NCI-H2196 (cell line): ENCODE results near the gene DCTN1.
"Not testable (repeated sequence)": the region's sequence is repeated elsewhere in the genome, so short reads cannot be mapped to it uniquely, and the experiment has no call there.

Experiments
- DNase-seq: peaks from one replicate; lab custom pipeline; 2025; ENCODE audit not compliant: unreplicated experiment; lab: John Stamatoyannopoulos, UW

The DCTN1 gene

DNA sequence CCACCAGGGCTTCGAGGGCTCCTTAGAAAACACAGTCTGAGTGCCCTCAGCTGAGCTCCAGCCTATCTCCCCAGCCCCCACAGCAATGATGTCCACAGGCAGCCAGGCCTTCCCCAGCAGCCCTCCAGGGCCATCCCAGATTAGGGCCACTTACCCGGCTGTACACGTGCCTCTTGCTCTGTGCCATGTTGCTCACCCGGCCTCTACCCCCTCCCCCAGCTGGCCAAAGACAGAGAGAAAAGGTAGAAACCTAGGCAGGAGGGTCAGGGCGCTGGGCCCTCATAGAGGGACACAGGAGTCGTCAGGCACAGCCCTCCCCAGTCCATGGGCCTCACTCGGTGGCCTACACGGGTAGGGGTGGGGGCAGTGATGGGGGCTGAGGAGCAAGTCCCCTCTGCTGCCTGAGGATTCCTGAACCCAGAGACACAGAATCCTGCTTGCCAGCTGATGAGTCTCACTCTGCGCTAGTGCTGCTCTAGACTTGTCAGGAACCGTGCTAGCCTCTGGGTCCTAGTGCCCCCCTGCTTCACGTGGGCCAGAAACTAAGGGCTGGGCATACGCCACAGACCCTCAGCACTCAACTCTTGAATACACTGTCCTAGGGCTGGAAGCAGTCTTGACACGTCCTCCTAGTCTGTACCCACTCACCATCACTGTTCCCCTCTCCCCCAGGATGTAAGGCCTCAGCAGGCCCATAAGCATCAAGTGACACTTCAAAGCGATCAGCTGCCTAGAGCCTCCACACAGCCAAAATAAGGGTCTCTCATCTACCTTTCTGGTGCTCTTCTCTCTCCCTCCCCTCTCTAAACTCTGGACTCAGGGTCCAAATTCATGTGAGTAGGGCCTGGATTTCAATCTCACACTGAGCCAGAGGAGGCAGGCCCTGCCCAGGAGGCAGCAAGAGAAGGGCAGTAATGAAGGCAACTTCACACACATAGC lies at the start of gene DCTN1:
DCTN1 (minus strand) TSS at position 461 of the 939 bp plus-strand sequence; CDS start at position 187, 274 bp downstream.
- peak; percentile 8 for DNase-seq

DNA sequence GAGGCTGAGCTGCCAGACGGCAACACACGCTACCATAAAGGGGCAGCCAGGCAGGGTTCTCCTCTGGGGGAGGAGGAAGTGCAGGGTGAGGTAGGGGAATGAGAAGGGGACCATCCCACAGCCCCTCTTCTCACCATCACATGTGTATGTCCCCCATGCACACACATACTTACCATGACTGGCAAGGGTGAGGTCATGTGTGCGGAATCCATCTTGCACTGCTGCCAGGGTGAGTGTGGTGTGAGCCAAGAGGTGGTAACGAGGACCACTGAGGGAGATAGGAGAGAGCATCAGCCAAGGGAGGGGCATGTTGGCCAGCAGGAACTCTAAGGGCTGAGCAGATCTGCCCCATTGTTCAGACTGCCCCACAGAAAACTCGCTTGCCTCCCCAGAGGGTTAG lies 48.6 kb upstream of the DCTN1 start:
- no peak for DNase-seq

DNA sequence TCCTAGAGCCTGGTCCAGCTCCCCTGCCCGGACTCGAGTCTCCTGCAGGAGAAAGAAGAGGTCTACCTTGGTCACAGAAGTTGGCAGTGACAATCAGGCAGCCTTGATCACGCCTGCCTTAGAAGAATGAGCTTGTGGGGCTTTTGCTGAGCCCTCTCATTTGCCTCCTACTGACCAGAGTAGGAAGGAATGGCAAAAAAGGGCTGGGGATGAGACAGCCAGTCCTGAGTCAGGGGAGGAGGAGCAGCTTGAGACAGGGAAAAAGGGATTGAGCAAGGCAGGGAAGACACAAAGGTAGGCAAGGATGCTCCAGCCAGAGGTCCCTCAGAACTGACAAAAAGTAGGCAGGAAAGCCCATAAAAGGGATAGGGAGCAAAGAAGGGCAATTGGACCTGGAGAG lies 47.4 kb upstream of the DCTN1 start:
- DNase-seq = no peak

DNA sequence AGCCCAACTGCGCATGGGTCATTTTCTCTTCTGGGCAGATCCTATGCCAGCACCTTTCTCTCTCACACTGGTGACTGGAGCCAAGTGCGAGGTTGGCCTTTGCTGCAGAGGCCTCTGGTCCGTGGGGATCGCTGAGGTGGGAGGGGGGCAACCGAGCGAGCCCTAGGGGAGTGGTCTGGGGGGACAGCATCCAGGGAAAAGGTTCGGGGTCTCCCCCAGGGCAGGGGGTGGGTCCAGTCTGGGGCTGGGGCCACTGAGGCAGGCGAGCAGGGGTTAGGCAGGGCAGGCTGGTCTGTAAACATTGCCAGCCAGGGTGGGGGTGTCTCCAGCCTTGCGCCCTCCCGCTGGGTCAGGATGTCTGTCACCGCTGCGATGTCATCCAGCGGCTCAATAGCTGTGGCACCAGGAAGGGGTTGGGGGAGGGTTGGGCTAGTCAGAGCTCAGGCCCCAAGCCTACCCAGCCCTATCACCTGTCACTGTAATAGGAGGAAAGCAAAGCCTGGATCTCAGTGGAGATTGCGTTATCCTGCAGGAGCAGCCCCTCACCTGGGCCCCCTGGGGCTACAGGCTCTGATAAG lies 46.2 kb upstream of the DCTN1 start:
- no peak for DNase-seq

DNA sequence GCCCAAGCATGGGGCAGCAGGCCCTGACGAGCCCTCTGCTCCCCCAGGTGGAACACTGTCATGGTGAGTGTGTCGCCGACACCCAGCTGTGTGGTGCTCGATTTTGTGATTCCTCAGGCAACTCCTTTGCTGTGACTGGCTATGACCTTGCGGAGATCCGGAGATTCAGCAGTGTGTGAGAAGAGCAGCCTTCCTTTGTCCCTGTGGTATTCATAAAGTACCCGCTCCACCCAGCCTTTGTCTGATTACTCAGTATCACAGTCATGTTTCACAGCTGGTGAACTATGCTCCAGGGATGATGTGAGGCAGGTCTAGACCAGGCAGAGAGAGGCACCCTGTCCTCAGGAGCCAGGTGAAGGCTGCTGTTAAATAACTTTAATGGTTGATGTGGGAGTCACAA lies 45.4 kb upstream of the DCTN1 start:
- DNase-seq = no peak

DNA sequence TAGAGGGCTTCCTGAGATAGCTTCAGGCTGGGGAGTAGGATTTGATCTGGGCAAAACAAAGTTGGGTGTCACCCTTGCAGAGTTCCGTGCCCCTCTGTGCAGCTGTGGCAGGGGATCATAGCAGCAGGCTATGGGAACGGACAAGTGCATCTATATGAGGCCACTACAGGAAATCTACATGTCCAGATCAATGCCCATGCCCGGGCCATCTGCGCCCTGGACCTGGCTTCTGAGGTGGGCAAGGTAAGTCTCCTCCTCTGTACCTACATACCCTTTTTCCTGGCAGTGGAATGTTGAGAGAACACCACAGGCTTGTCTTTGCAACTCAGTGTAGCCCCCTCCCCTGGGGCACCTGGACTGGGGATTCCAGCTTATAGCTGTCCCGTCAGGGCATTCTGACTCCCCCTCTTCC lies 44.9 kb upstream of the DCTN1 start:
- DNase-seq = no peak

DNA sequence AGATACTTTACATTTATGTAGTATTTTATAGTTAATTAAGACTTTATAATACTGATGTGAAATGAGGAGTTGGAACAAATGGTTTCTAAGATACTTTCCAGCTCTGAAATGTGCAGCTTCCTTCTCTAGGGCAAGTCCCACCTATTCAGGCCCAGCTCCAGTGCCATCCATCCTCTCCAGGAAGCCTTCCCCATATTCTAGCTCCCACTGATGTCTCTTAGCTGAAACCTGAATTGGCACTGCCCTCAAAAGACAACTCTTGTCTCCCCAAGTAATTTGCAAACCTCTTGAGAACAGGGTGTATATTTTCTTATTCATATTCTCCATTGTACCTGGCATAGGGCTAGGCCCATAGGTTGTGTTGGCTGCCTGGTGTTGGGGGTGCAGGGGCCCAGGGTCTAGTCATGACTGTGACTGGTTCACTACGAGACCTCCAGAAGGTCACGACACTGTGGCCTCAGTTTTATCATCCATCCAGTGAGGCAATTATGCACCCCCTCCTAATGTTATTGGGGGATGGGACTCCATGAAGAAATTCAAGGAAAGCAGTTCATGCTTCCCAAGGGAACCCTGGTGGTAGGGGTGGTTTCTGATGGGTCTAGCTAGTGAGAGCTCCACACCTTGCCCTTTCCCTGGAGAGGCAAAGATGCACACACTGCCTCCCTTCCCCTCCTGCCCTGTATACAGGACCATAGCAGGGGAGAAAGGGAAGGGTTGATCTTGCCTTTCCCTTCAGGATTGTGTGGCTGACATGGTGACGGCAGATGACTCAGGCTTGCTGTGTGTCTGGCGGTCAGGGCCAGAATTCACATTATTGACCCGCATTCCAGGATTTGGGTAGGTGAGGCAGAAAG lies 44.3 kb upstream of the DCTN1 start:
- no peak for DNase-seq

DNA sequence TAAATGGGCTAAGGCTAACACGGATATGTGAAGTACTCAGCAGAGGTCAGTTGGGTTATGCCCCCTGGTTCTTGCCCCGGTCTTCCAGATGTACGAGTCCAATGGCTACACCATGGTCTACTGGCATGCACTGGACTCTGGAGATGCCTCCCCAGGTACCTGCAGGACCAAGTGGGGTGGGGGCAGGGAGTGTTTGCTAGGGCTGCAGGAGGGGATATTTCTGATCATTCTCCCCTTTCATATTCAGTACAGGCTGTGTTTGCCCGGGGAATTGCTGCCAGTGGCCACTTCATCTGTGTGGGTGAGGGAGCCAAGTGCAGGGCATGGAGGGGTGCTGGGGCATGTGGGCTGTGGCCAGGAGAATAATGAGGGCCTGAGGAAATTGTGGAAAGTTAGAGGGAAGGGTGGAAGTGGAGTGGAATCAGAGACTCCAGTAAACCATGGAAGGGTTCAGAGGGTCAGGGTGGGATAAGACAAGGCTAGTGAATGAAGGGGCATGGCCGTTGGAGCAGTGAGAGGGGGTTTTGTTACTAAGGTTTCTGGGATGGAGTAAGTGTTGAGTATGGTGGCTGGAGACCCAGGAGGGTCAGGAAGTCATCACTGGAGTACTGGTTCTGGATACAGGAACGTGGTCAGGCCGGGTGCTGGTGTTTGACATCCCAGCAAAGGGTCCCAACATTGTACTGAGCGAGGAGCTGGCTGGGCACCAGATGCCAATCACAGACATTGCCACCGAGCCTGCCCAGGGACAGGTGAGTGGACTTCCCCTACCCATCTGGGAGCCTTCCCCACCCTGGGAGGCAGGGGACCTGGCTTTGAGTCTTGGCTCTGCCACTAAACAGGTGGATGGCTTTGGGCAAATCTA lies 43.4 kb upstream of the DCTN1 start:
- no peak for DNase-seq

DNA sequence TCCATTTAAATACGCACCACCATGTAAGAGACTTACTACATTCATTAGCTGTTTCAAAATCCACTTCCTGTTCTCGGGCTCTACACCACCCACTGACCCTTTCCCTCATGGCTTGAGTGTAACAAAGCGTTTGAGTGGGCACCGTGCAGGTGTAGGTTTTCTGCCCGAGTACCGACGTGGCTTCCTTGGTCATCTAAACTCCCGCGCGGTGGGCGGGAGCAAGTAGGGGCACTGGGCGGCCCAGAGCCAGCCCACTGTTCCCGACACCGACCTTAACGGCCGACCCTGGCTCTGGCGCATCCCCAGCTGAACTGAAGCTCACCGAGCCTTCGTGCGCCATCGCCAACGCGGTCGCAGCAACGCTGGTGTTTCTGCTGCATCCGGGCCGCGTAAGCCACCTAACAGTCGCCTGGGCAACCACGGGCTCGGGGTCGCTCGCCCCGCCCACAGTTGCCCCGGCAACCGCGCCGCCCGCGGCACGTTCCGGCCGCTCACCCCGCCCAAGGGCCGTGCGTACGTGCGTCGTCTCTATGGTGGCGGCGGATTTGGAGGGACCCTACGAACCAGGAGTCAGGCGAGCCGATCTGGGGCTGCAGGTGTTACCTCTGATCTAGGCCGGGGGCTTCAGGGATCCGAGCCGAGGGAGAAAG lies 41.2 kb upstream of the DCTN1 start, which contains the start of the genes C2orf81 and WDR54:
C2orf81 (minus strand) TSS at position 399 of the 650 bp plus-strand sequence; CDS start at position 340, 59 bp downstream.
WDR54 (plus strand) TSS at position 510 of the 650 bp plus-strand sequence. CDS start 424 bp downstream, outside the sequence.
- DNase-seq = peak; percentile 85

DNA sequence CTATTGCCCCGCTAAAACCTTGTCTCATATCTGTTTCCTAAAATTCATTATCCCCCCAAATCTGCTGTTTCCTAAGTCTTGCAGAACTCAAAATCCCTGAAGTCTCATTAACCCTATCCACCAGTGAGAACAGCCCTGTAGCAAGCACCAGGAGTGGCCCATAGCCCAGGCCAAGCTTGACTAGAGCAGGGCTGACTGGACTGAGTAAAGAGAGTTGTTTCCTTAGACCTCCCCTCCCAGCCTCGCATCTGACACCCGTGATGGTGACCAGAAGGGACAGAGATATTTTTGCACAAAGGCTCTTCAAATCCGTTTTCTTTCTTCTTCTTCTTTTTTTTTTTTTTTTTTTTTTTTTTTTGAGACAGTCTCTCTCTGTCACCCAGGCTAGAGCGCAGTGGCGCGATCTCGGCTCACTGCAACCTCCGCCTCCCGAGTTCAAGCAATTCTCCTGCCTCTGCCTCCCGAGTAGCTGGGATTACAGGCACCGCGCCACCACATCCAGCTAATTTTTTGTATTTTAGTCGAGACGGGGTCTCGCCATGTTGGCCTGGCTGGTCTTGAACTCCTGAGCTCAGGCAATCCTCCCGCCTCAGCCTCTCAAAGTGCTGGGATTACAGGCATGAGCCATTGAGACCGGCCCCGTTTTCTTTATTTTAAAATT lies 40.5 kb upstream of the DCTN1 start:
- not testable (repeated sequence) for DNase-seq

DNA sequence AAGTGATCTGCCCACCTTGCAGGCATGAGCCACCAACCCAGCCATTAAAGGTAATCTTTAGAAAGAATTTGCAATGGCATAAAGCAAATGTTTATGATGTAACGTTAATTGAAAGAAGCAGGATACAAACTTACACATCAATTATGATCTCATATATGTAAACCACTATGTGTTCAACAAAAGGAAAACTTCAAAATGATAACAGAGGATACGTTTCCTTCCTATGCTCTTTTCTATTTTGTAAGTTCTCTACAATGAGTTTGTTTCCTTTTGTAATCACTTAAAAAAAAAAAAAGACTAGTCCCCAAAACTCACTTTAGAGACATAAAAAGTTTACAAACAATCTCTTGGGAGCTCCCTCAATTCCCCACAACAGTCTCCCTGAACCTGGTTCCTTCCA lies 39.9 kb upstream of the DCTN1 start:
- no peak for DNase-seq

DNA sequence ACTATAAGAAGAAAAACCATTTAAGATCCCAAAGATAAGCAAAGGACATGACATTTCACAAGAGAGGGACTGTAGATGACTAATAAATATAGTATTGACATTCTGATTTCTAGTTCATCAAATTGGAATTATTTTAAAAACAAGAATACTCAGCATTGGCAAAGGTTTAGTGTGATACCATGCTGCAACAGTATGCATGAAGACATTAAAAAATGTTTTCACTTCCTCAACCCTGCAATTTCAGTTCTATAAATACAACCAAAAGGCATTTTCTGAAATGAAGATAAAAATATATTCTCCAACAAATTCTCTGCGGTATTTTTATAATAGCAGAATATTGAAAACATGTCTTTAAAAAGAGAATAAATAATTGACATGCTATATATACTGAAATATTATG lies 39.2 kb upstream of the DCTN1 start:
- DNase-seq = no peak

DNA sequence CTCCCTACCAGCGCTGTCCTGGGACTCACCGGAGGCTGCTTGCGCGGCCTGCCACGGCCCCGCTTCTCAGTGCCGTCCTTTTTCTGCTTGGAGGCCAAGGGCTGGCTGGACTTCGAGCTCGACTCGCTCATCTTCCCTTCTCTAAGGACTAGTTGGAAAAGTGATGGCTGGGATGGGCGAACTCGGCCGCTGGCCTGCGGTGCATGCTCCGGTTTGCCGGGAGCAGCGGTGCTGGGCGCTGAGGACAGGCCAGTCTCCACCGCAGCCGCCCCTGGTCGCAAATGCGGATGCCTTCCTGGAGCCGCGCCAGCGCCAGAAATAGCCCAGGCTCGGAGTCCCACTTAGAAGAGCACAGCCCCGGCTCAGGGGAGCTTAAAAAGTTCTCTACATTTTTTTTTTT lies 38.2 kb upstream of the DCTN1 start:
- no peak for DNase-seq

DNA sequence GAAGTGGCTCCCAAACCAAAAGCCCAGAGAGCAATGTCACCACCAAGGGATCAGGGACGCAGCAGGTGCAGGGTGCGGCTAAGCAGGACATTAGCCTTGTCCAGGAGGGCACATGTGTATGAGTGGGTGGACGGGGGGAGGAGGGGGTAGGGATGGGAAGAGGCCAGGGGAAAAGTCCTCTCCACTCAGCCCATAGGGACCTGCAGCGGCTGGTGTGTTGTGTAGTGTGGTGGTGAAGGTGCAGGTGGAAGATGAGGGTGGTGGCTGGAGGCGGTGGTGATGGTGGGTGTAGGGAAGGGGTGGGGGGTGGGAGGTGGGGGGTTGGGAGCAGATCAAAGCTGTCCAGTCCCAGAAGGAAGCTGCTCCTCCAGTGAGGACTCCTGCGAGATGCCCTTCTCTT lies 37.7 kb upstream of the DCTN1 start:
- DNase-seq = no peak

DNA sequence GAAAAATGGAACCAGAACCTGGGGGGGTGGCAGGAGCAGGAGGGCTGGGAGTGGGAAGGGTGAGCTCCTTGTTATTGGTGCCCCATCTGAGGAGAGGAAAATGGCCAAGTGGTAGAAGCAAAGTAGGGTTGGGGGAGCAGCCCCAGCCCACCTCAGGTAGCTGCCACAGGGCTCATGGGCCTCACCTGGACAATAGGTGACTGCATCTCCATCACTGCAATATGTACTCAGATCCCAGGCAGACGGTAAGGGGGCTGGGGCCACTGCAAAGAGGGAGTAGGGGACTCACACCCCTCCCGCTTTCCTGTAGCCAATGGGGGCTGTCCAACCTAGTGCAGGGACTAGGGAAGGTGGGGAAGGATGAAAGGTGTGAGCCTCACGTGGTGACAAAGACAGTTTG lies 37.1 kb upstream of the DCTN1 start:
- no peak for DNase-seq

DNA sequence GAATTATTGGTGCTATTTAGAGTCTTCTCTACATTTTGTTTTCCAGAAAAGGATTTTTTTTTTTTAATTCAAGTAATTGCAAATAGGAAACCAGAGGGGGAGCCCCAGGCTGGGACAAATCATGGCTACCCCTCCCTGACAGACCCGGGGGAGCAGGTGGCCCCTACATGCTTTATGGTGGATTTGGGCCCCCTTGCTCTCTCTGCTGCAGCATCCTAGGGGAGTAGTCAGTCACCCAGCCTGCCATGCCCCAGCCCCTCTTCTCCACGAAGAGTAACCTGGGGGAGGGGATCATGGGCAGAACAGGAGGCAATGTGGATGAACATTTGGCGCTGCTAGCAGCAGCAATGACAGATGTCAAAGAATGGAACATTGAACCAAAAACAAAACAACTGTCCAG lies 36.7 kb upstream of the DCTN1 start:
- no peak for DNase-seq

DNA sequence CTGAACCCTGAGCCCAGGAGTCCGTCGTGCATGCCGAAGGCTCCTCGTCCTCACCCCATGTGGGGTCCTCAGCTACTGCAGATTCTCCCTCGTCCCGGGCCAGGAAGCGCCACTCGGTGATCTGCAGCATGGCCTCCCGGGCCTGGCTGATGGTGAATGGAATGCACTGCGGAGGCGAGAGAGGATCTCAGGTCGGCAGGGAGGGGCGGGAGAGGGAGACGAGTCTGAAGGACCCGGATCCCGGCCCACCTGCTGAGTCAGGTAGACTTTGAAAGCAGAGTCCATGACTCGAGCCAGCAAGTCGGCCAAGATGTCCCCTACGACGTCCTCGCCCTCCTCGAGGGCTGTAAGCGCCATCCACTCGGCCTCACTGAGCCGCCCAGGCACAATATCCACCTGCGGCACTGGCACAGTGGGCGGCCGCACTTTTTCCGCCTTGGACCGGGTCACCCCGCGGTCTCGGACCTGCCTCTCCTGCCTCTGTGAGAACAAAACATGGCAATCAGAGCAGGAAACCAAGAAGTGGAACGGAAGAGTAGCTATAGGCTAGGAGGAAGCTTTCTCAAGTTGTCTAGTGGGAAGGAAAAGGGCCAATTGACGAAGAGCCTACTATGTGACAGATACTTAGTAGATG lies 35.8 kb upstream of the DCTN1 start:
- no peak for DNase-seq

DNA sequence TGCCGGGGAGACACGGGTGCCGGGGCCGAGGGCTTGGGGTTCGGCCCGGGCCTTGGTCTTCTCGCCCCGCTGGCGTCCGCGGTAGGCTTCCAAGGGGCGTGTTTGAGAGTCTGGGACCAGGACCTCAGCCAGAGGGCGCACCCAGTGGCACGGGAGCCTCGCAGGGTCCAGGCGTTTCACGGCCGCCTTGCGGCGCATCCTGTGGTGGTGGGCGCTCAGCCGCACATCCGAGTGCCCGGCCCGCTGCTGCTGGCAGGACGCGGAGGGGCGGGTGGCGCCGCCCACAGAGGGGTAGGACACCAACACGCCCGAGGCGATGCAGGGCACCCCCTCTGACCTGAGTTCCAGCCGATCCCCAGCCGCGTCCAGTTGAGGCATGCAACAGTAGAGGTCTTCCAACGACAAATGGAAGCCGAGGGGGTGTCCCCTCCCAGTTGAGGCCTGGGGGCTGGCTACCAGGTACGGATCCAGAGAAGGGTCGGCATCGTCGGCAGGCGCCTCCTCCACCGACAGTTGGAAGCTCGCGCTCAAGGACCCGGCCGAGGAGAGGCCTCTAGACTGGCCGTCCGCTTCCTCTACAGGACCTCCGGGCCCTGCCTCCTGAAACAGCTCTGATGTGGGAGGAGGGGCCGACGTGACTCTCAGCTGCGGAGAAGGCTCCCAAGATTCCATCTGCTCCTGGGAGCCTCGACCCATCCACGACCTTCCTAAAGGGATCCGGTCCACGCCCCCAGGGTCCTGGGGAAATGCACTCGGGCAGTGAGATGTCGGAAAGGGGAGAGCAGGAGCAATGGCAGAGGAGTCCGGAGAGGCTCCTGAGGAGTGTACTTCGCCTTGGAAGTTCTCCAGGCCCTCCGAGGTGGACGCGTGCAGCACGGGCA lies 35.0 kb upstream of the DCTN1 start:
- no peak for DNase-seq
